GM12878 (cell line): Measurements from ENCODE around the gene TNRC6B. TPM values are rescaled to one million over a fixed set of nuclear protein-coding genes. Genes with fewer than 3 reads are reported as not detected.
A peak's percentile ranks its signal among the peaks of the same experiment; 100 is the strongest.

Experiments
- ASH2L ChIP-seq: fragments of 300-600, 200-600 bp; sonication (generic); IDR thresholded peaks from 2 replicates; pipeline ENCODE4 v1.6.1; 2017; ENCODE audit warnings: low read depth, mild to moderate bottlenecking, borderline replicate concordance
- DPF2 ChIP-seq: fragments of 450-650 bp; IDR thresholded peaks from 2 replicates; pipeline ENCODE4 v1.6.1; 2017; ENCODE audit warnings: mild to moderate bottlenecking
- E2F4 ChIP-seq: IDR thresholded peaks from 2 replicates; pipeline ENCODE4 v1.6.1; 2012; ENCODE audit warnings: low read depth, low read length, improper control_type of control experiment
- GATAD2B ChIP-seq: fragments of 450-650 bp; conservative IDR thresholded peaks from 2 replicates; pipeline ENCODE4 v1.6.1; 2017; ENCODE audit warnings: low read depth, mild to moderate bottlenecking, moderate library complexity
- HCFC1 ChIP-seq: fragments of 150-350 bp; IDR thresholded peaks from 2 replicates; pipeline ENCODE4 v1.6.1; 2014; ENCODE audit warnings: low read length
- HSF1 ChIP-seq: fragments of 150-350 bp; IDR thresholded peaks from 2 replicates; pipeline ENCODE4 v1.6.1; 2014; ENCODE audit warnings: mild to moderate bottlenecking, low read depth, low read length
- IRF4 ChIP-seq: IDR thresholded peaks from 2 replicates; pipeline ENCODE4 v1.6.1; 2011; ENCODE audit warnings: low read depth, low read length
- KAT2A ChIP-seq: conservative IDR thresholded peaks from 2 replicates; pipeline ENCODE4 v1.6.1; 2011; ENCODE audit warnings: low read depth, low read length; ENCODE audit not compliant: control insufficient read depth
- KDM1A ChIP-seq: fragments of 200-600 bp; sonication (generic); IDR thresholded peaks from 2 replicates; pipeline ENCODE4 v1.6.1; 2016; ENCODE audit warnings: borderline replicate concordance
- MLLT1 ChIP-seq: fragments of 450-650 bp; IDR thresholded peaks from 2 replicates; pipeline ENCODE4 v1.6.1; 2016; ENCODE audit warnings: mild to moderate bottlenecking
- MXI1 ChIP-seq: fragments of 150-350 bp; IDR thresholded peaks from 2 replicates; pipeline ENCODE4 v1.6.1; 2011; ENCODE audit warnings: low read depth, mild to moderate bottlenecking, inconsistent platforms, low read length, improper control_type of control experiment
- MYB ChIP-seq: fragments of 150-350 bp; IDR thresholded peaks from 2 replicates; pipeline ENCODE4 v1.6.1; 2014; ENCODE audit warnings: mild to moderate bottlenecking, low read depth, low read length, borderline replicate concordance
- PML ChIP-seq: IDR thresholded peaks from 2 replicates; pipeline ENCODE4 v1.6.1; 2012; ENCODE audit warnings: low read length, inconsistent platforms
- RAD51 ChIP-seq: fragments of 450-650 bp; IDR thresholded peaks from 2 replicates; pipeline ENCODE4 v1.6.1; 2016; ENCODE audit warnings: moderate library complexity, mild to moderate bottlenecking, inconsistent platforms
- RELA ChIP-seq: fragments of 450-650 bp; IDR thresholded peaks from 2 replicates; pipeline ENCODE4 v1.8.0; 2014; ENCODE audit warnings: borderline replicate concordance; ENCODE audit not compliant: partially characterized antibody
- RUNX3 ChIP-seq: IDR thresholded peaks from 2 replicates; pipeline ENCODE4 v1.6.1; 2012; ENCODE audit warnings: low read length, inconsistent platforms
- SMAD5 ChIP-seq: IDR thresholded peaks from 2 replicates; pipeline ENCODE4 v1.6.1; 2016; ENCODE audit warnings: antibody characterized with exemption, low read depth
- SREBF1 ChIP-seq: IDR thresholded peaks from 2 replicates; pipeline ENCODE4 v1.6.1; 2012; ENCODE audit warnings: mild to moderate bottlenecking, low read length
- SUZ12 ChIP-seq: fragments of 200-600 bp; sonication (generic); IDR thresholded peaks from one replicate; pipeline ENCODE4 v1.6.1; 2018; ENCODE audit warnings: antibody characterized with exemption, mild to moderate bottlenecking; ENCODE audit not compliant: unreplicated experiment
- TBL1XR1 ChIP-seq: IDR thresholded peaks from 2 replicates; pipeline ENCODE4 v1.6.1; 2012; ENCODE audit warnings: low read depth, low read length, improper control_type of control experiment
- TCF12 ChIP-seq: IDR thresholded peaks from 2 replicates; pipeline ENCODE4 v1.6.1; 2011; ENCODE audit warnings: low read depth, mild to moderate bottlenecking, low read length
- TCF7 ChIP-seq: IDR thresholded peaks from 2 replicates; pipeline ENCODE4 v1.6.1; 2014; ENCODE audit warnings: antibody characterized with exemption, borderline replicate concordance
- polyA plus RNA-seq, 11 experiments: library from polyadenylated mRNA; depleted of rRNA in 4 of 11; unstranded in 6 of 11; stranded (reverse) in 5 of 11; fragments of >200 nt; fragmentation: Nextera tagmentation in 4 of 11; fragmentation: Illumina TruSeq in 1 of 11; extraction: Ambion mirVana in 4 of 11; extraction: Trizol in 1 of 11; gene quantifications; 1 replicate in 1 of 11; 2 replicates in 10 of 11; pipeline versions ENCODE4 v1.2.1 to v1.2.3, GENCODE V29; 2011 to 2016; ENCODE audit warnings: inconsistent platforms in 2 of 11, missing spikeins in 2 of 11, low read depth in 1 of 11
- total RNA-seq, 4 experiments: library from RNA; depleted of rRNA in 3 of 4; stranded (reverse); fragments of >200 nt in 3 of 4; fragmentation: Illumina TruSeq in 1 of 4; extraction: Trizol in 1 of 4; gene quantifications; 2 replicates each; pipeline versions ENCODE4 v1.2.1 to v1.2.3, GENCODE V29; 2013 to 2021
- TF ChIP-seq, protein P1 (sequence below): fragments of 450-650 bp; IDR thresholded peaks from 2 replicates; pipeline ENCODE4 v1.6.1; 2017; ENCODE audit warnings: mild to moderate bottlenecking

The TNRC6B gene
- total and polyA plus RNA-seq, 10 of the 15 experiments (the other 5 are each of a cell fraction or from before 2014, with no cell fraction given) = 3.6 to 32.8 (median 16.4) TPM

DNA sequence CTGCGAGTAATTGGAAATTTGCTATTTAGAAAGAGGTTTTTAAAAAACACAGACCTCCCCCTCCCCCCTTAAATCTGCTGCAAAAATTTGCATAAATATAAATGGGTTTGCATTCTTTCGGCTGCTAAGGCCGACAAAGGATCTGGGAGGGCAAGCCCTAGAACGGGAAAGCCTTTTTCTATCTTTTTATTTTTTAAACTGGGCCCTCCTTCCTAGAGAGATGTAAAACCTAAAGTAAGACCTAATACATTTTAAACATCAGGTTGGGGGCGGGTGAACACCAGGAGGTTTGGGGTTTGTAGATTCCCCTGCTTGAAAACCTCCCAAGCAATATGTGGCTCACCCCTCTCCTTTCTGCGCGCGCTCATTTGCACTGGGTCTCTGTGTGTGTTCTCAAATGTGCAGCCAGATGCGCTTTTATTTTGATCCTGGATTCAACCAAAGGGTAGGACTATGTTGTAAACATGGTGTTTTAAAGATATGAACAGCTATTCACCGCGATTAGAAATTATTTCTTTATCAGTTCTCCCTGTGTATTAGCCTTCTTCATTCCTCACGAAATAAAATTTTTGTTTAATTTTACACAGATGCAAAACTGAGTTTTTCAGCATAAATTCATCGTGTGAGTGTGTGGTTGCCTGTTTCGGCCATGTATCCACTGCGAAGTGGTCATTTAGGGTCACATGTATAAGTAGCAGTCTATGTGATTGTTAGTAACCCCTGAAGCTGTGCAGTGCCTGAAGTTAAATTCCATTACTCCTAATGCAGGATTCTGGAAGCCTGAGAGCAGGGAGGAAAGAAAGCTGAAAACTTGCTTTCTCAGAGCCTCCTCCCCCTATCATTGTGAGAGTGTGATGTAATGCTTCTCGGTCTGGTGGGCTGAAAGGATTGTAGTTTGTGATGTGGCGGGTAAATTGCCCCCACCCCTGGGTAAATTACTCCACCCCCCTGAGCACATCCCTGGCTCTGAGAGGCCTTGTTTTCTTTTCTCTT is 988 bp downstream of the TNRC6B start (continued):
- no peak for TF ChIP-seq E2F4
- TF ChIP-seq TCF12 = no peak
- no peak for TF ChIP-seq MLLT1
- TF ChIP-seq RAD51 = no peak
- TF ChIP-seq MXI1 = no peak
- TF ChIP-seq SUZ12 = no peak
- TF ChIP-seq RUNX3 = peak; percentile 64; the same call in 1 of the 2 replicates
- TF ChIP-seq, protein P1, sequence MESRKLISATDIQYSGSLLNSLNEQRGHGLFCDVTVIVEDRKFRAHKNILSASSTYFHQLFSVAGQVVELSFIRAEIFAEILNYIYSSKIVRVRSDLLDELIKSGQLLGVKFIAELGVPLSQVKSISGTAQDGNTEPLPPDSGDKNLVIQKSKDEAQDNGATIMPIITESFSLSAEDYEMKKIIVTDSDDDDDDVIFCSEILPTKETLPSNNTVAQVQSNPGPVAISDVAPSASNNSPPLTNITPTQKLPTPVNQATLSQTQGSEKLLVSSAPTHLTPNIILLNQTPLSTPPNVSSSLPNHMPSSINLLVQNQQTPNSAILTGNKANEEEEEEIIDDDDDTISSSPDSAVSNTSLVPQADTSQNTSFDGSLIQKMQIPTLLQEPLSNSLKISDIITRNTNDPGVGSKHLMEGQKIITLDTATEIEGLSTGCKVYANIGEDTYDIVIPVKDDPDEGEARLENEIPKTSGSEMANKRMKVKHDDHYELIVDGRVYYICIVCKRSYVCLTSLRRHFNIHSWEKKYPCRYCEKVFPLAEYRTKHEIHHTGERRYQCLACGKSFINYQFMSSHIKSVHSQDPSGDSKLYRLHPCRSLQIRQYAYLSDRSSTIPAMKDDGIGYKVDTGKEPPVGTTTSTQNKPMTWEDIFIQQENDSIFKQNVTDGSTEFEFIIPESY = no peak
- no peak for TF ChIP-seq IRF4
- no peak for TF ChIP-seq TBL1XR1
- TF ChIP-seq HCFC1 = no peak
- TF ChIP-seq RELA = no peak
- TF ChIP-seq SREBF1 = no peak
- TF ChIP-seq KAT2A = no peak
- TF ChIP-seq TCF7 = no peak
- TF ChIP-seq PML = no peak
- TF ChIP-seq HSF1 = no peak
- TF ChIP-seq ASH2L = peak; percentile 67; the same call in 1 of the 2 replicates
- no peak for TF ChIP-seq GATAD2B
- TF ChIP-seq MYB = no peak
- TF ChIP-seq KDM1A = no peak
- no peak for TF ChIP-seq SMAD5
- no peak for TF ChIP-seq DPF2
